HepG2 (cell line): Measurements from ENCODE around the gene SOAT1. TPM values are rescaled to one million over a fixed set of nuclear protein-coding genes. Genes with fewer than 3 reads are reported as not detected.

Experiments used
- ATAC-seq: fragments of 200-7000 bp; cut with Tn5 transposase; 3 replicates; pipeline ENCODE4 v1.9.1; 2020; ENCODE audit warnings: mild to moderate bottlenecking, moderate library complexity
- BruUV-seq: library from RNA; stranded (reverse); fragments of 400-500 nt; replicated peaks from 2 replicates; lab custom pipeline; 2021; lab: Mats Ljungman, UMichigan
- CTCF ChIA-PET: fragments of 300-600 bp; formaldehyde crosslinking; extraction: SDS; loops from one replicate; lab custom pipeline; 2021; ENCODE audit warnings: low total read pairs, inconsistent platforms, low intra/inter-chr PET ratio; lab: Yijun Ruan, JAX
- POLR2A ChIA-PET: fragments of 350-600 bp; sonication (Branson Sonifier 250); formaldehyde crosslinking; loops from one replicate; lab custom pipeline; 2020; ENCODE audit warnings: antibody characterized with exemption, inconsistent platforms; lab: Yijun Ruan, JAX
- DNase-seq: peaks from one replicate; pipeline ENCODE4 v3.0.0-alpha.2; 2015; ENCODE audit warnings: low spot score
- FAIRE-seq: peaks from 3 replicates; lab custom pipeline; 2011; peaks lifted over from hg19 to GRCh38; lab: Jason Lieb, UNC
- H2AFZ ChIP-seq: one replicate; pipeline ENCODE4 v1.6.1; 2011; ENCODE audit warnings: low read length, inconsistent platforms
- H3K27ac ChIP-seq: fragments of 300-600 bp; 3 replicates; pipeline ENCODE4 v1.8.0; 2011; ENCODE audit warnings: mixed run types, mild to moderate bottlenecking, mixed read lengths, low read length, inconsistent platforms; ENCODE audit not compliant: insufficient read depth; ENCODE audit errors: extremely low read length
- H3K27me3 ChIP-seq, 2 experiments: fragments of 200-600 bp in 1 of 2; 2 replicates in 1 of 2; 3 replicates in 1 of 2; pipeline versions ENCODE4 v1.6.0 to v1.8.0; 2011; ENCODE audit warnings: low read length in 2 of 2, mild to moderate bottlenecking in 2 of 2, moderate library complexity in 2 of 2, inconsistent platforms in 1 of 2; ENCODE audit not compliant: insufficient read depth in 2 of 2, control insufficient read depth in 1 of 2
- H3K36me3 ChIP-seq, 2 experiments: fragments of 200-600 bp in 1 of 2; replicated peaks in 1 of 2; 2 replicates in 1 of 2; 3 replicates in 1 of 2; pipeline versions ENCODE4 v1.5.1 to v1.8.0; 2011; ENCODE audit warnings: low read length in 2 of 2, inconsistent platforms in 1 of 2; ENCODE audit not compliant: insufficient read depth in 2 of 2, control insufficient read depth in 1 of 2
- H3K4me1 ChIP-seq: 2 replicates; pipeline ENCODE4 v1.5.1; 2012; ENCODE audit warnings: low read length, inconsistent platforms; ENCODE audit not compliant: insufficient read depth
- H3K4me2 ChIP-seq: 2 replicates; pipeline ENCODE4 v1.6.0; 2011; ENCODE audit warnings: low read depth, low read length, inconsistent platforms
- H3K4me3 ChIP-seq, 3 experiments: fragments of 200-600 bp in 1 of 3; sonication (generic), shearing (Covaris generic) in 1 of 3; replicated peaks in 1 of 3; 2 replicates each; pipeline ENCODE4 v1.5.1; 2011 to 2016; ENCODE audit warnings: low read length in 3 of 3, inconsistent platforms in 2 of 3, low read depth in 2 of 3, mild to moderate bottlenecking in 2 of 3, control low read depth in 1 of 3, mixed read lengths in 1 of 3; ENCODE audit not compliant: insufficient read depth in 1 of 3
- H3K79me2 ChIP-seq: one replicate; pipeline ENCODE4 v1.6.1; 2011; ENCODE audit warnings: low read length, inconsistent platforms; ENCODE audit not compliant: insufficient read depth
- H3K9ac ChIP-seq: 2 replicates; pipeline ENCODE4 v1.6.0; 2011; ENCODE audit warnings: mild to moderate bottlenecking, low read depth, low read length, inconsistent platforms; ENCODE audit not compliant: insufficient read depth
- H3K9me3 ChIP-seq: 2 replicates; pipeline ENCODE4 v1.5.1; 2012; ENCODE audit warnings: mild to moderate bottlenecking, low read length
- H4K20me1 ChIP-seq: 2 replicates; pipeline ENCODE4 v1.6.0; 2011; ENCODE audit warnings: inconsistent platforms, mild to moderate bottlenecking, low read length, moderate library complexity; ENCODE audit not compliant: insufficient read depth
- ATAD3A ChIP-seq: sonication (generic); formaldehyde crosslinking; IDR thresholded peaks from 2 replicates; pipeline ENCODE4 v1.4.0; 2020; ENCODE audit warnings: missing genetic modification reagents
- GZF1 ChIP-seq: sonication (generic); formaldehyde crosslinking; IDR thresholded peaks from 2 replicates; pipeline ENCODE4 v1.5.1; 2020; ENCODE audit warnings: mild to moderate bottlenecking, missing genetic modification reagents
- SP4 ChIP-seq: sonication (generic); formaldehyde crosslinking; IDR thresholded peaks from 2 replicates; pipeline ENCODE4 v1.8.1; 2023; ENCODE audit warnings: mild to moderate bottlenecking, missing genetic modification reagents
- STAT5B ChIP-seq: sonication (generic); formaldehyde crosslinking; IDR thresholded peaks from 2 replicates; pipeline ENCODE4 v1.4.0; 2020; ENCODE audit warnings: missing genetic modification reagents
- TAF15 ChIP-seq: fragments of 200-400 bp; formaldehyde crosslinking; IDR thresholded peaks from one replicate; pipeline ENCODE4 v1.6.1; 2018; ENCODE audit warnings: mild to moderate bottlenecking, low read depth, low read length; ENCODE audit not compliant: poor library complexity, severe bottlenecking
- ZKSCAN8 ChIP-seq: IDR thresholded peaks from 2 replicates; pipeline ENCODE4 v1.6.1; 2016; ENCODE audit warnings: borderline replicate concordance, missing genetic modification reagents, missing compliant biosample characterization
- ZNF367 ChIP-seq: sonication (generic); formaldehyde crosslinking; IDR thresholded peaks from 2 replicates; pipeline ENCODE4 v1.4.0; 2020; ENCODE audit warnings: missing genetic modification reagents, borderline replicate concordance
- ZNF609 ChIP-seq: sonication (generic); formaldehyde crosslinking; IDR thresholded peaks from 2 replicates; pipeline ENCODE4 v1.4.0; 2020; ENCODE audit warnings: mild to moderate bottlenecking, missing genetic modification reagents, borderline replicate concordance
- ZNF644 ChIP-seq: IDR thresholded peaks from 2 replicates; pipeline ENCODE4 v1.6.1; 2016; ENCODE audit warnings: low read depth
- ZSCAN29 ChIP-seq: sonication (generic); formaldehyde crosslinking; conservative IDR thresholded peaks from 2 replicates; pipeline ENCODE4 v1.4.0; 2020; ENCODE audit warnings: mild to moderate bottlenecking, missing genetic modification reagents
- WGBS: methylation state at CpG from one replicate; pipeline ENCODE4 v1.1.6; 2017; ENCODE audit warnings: low lambda C conversion rate; 5-methylcytosine and 5-hydroxymethylcytosine counted together
- in situ Hi-C: cut with HindIII; loops from 2 replicates; pipeline ENCODE4 v1.10.0; 2017; ENCODE audit warnings: low pct_unique_long_range_greater_than_20kb; ENCODE audit not compliant: extremely low pct_ligation_motif_present
- intact Hi-C: fragments of 100-400 bp; cut with micrococcal nuclease; formaldehyde crosslinking; loops from one replicate; pipeline ENCODE4 v1.10.0; 2022; ENCODE audit not compliant: unreplicated experiment
- polyA plus RNA-seq, 8 experiments: library from polyadenylated mRNA; depleted of rRNA in 3 of 8; stranded (reverse) in 7 of 8; unstranded in 1 of 8; fragments of >200 nt; fragmentation: Illumina TruSeq in 4 of 8; extraction: Trizol in 4 of 8; gene quantifications; 2 replicates each; pipeline versions ENCODE4 v1.2.1 to v1.2.3, GENCODE V29; 2011 to 2016; ENCODE audit warnings: low read depth in 4 of 8, missing spikeins in 1 of 8, mixed read lengths in 1 of 8; ENCODE audit not compliant: insufficient read depth in 1 of 8
- total RNA-seq, 5 experiments: library from RNA; depleted of rRNA; stranded (reverse); fragments of >200 nt; fragmentation: Illumina TruSeq; extraction: Trizol; gene quantifications; 2 replicates each; pipeline ENCODE4 v1.2.3, GENCODE V29; 2016; ENCODE audit warnings: low read depth in 1 of 5

SOAT1 gene
- total and polyA plus RNA-seq, 2 of the 13 experiments (the other 11 are each of a cell fraction or from before 2014, with no cell fraction given): 22.3 to 52.0 TPM

- no peak for TF ChIP-seq STAT5B
- no peak for TF ChIP-seq ZNF367 (CRISPR knock-in tag)
- no peak for TF ChIP-seq ZNF644
- TF ChIP-seq ZSCAN29 (CRISPR knock-in tag): no peak
These were observed 2.9 kb downstream of the SOAT1 start (continued) for GRCh38 chr1:179296356-179297104.

DNA sequence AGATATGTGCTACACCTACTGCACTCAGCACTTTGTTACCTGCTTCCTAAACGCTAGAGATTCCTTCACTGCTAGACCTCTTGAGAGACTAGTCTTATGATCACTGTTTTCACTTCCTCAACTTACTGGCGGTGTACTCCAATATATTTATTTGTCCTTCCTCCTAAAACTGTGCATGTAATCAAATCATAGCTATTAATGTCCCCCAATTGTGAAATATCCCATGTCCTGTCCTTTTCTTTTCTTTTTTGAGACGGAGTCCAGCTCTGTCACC, 3.4 kb downstream of the SOAT1 start:
- H2AFZ ChIP-seq: no peak overlapping the region
- H4K20me1 ChIP-seq: no peaks in the 10 kb centered on the region
- H3K4me1 ChIP-seq: peaks cover 50% of the 10 kb centered on the region
- in situ Hi-C loops (loop anchor here (10.0 kb wide), 1 partner anchor 172 kb away; no protein-coding TSS in a partner anchor), intact Hi-C loops (loop anchor here (10.0 kb wide), 1 partner anchor 102 kb away; no protein-coding TSS in a partner anchor)
- WGBS: 96% methylated on average over 3 of the region's 3 CpGs
- no peak for TF ChIP-seq ZKSCAN8
- no peak for TF ChIP-seq ZNF609 (CRISPR knock-in tag)
- TF ChIP-seq TAF15: no peak
- TF ChIP-seq ATAD3A (CRISPR knock-in tag): no peak
- TF ChIP-seq GZF1 (CRISPR knock-in tag): no peak
- TF ChIP-seq SP4 (CRISPR knock-in tag): no peak
- H3K4me3 ChIP-seq: no peak overlapping the region
- no peak for ATAC-seq
- no peaks in the 10 kb centered on the region for H3K27me3 ChIP-seq
- H3K9me3 ChIP-seq: no peaks in the 10 kb centered on the region
- ChIA-PET POLR2A (no interaction called here), CTCF (no interaction called here)
- H3K36me3 ChIP-seq: no peaks in the 10 kb centered on the region; a peak in 1 of 5 replicates
- DNase-seq: no peak
- no peak overlapping the region for H3K27ac ChIP-seq
- FAIRE-seq: no peak
- H3K9ac ChIP-seq: no peak overlapping the region
- H3K4me2 ChIP-seq: no peak overlapping the region
- no TSS peak for BruUV-seq
- H3K79me2 ChIP-seq: peaks cover 43% of the 10 kb centered on the region
